Smooth muscle cell (in vitro differentiated cells): ENCODE data around the gene SYCE3. TPM values are rescaled to one million over a fixed set of nuclear protein-coding genes. Genes with fewer than 3 reads are reported as not detected.
A peak's percentile ranks its signal among the peaks of the same experiment; 100 is the strongest.

Experiments
- DNase-seq: peaks from one replicate; lab custom pipeline; 2025; ENCODE audit not compliant: unreplicated experiment; lab: John Stamatoyannopoulos, UW
- H2AFZ ChIP-seq: fragments of 200-600 bp; sonication (generic); 2 replicates; pipeline ENCODE4 v1.6.0; 2016; ENCODE audit warnings: antibody characterized with exemption, low read depth, mild to moderate bottlenecking
- H3F3A ChIP-seq: fragments of 200-600 bp; sonication (generic); 2 replicates; pipeline ENCODE4 v1.6.0; 2017; ENCODE audit warnings: antibody characterized with exemption, low read depth
- H3K27ac ChIP-seq: fragments of 200-600 bp; sonication (generic); 2 replicates; pipeline ENCODE4 v1.5.1; 2016; ENCODE audit warnings: low read depth, mild to moderate bottlenecking
- H3K27me3 ChIP-seq: fragments of 200-600 bp; sonication (generic); 2 replicates; pipeline ENCODE4 v1.6.1; 2016; ENCODE audit warnings: low read depth, mild to moderate bottlenecking
- H3K36me3 ChIP-seq: fragments of 200-600 bp; sonication (generic); 2 replicates; pipeline ENCODE4 v1.5.1; 2016; ENCODE audit warnings: low read depth
- H3K4me1 ChIP-seq: fragments of 200-600 bp; sonication (generic); 2 replicates; pipeline ENCODE4 v1.5.1; 2016; ENCODE audit warnings: low read depth
- H3K4me2 ChIP-seq: fragments of 200-600 bp; sonication (generic); 2 replicates; pipeline ENCODE4 v1.6.0; 2016; ENCODE audit warnings: mild to moderate bottlenecking
- H3K4me3 ChIP-seq: fragments of 200-600 bp; sonication (generic); 2 replicates; pipeline ENCODE4 v1.5.1; 2016; ENCODE audit warnings: mild to moderate bottlenecking
- H3K79me2 ChIP-seq: fragments of 200-600 bp; sonication (generic); 2 replicates; pipeline ENCODE4 v1.6.0; 2016; ENCODE audit warnings: low read depth, mild to moderate bottlenecking
- H3K9ac ChIP-seq: fragments of 200-600 bp; sonication (generic); 2 replicates; pipeline ENCODE4 v1.6.0; 2016; ENCODE audit warnings: low read depth
- H3K9me3 ChIP-seq: fragments of 200-600 bp; sonication (generic); replicated peaks from 2 replicates; pipeline ENCODE4 v1.5.1; 2016; ENCODE audit warnings: low read depth
- H4K20me1 ChIP-seq: fragments of 200-600 bp; sonication (generic); 2 replicates; pipeline ENCODE4 v1.6.0; 2016; ENCODE audit warnings: low read depth
- CTCF ChIP-seq: fragments of 200-600 bp; sonication (generic); IDR thresholded peaks from 2 replicates; pipeline ENCODE4 v1.5.1; 2017; ENCODE audit warnings: borderline replicate concordance, mild to moderate bottlenecking, antibody characterized with exemption; ENCODE audit not compliant: insufficient read depth, poor library complexity, severe bottlenecking
- WGBS: methylation state at CpG from one replicate; pipeline ENCODE4 v1.1.7; 2016; ENCODE audit warnings: low lambda C conversion rate; 5-methylcytosine and 5-hydroxymethylcytosine counted together
- polyA plus RNA-seq: library from polyadenylated mRNA; unstranded; fragments of >200 nt; fragmentation: Nextera tagmentation; extraction: Ambion mirVana; gene quantifications from 2 replicates; pipeline ENCODE4 v1.2.1, GENCODE V29; 2016
- total RNA-seq: library from RNA; depleted of rRNA; stranded (reverse); fragments of >200 nt; gene quantifications from 2 replicates; pipeline ENCODE4 v1.2.3, GENCODE V29; 2014

SYCE3 gene
- total and polyA plus RNA-seq, 2 experiments from 2014 or later = not detected

- H3K27ac ChIP-seq = peak overlapping the region; percentile 64
- peaks cover 6% of the 10 kb centered on the region for H3F3A ChIP-seq
- H3K36me3 ChIP-seq = no peaks in the 10 kb centered on the region
- 41% methylated on average over 19 of the region's 21 CpGs for WGBS
- H3K4me2 ChIP-seq = peak overlapping the region; percentile 95
- peaks cover 51% of the 10 kb centered on the region for H3K79me2 ChIP-seq
- H3K4me3 ChIP-seq = peak overlapping the region; percentile 99
- H3K27me3 ChIP-seq = no peaks in the 10 kb centered on the region
- peak overlapping the region; percentile 89 for H3K9ac ChIP-seq
- no peak for DNase-seq
- H3K9me3 ChIP-seq = no peaks in the 10 kb centered on the region
- peaks cover 12% of the 10 kb centered on the region for H3K4me1 ChIP-seq
- no peak for TF ChIP-seq CTCF
- H4K20me1 ChIP-seq = peaks cover 6% of the 10 kb centered on the region
- peak overlapping the region; percentile 79 for H2AFZ ChIP-seq
Observed at GRCh38 chr22:50506611-50507420, 55.9 kb downstream of the SYCE3 start.

- Histone ChIP-seq H3K36me3 (no peaks in the 10 kb centered on the region), H3K27ac (no peak overlapping the region), H3K4me1 (peaks cover 12% of the 10 kb centered on the region), H3K79me2 (peaks cover 44% of the 10 kb centered on the region), H3K4me2 (peak overlapping the region; percentile 95), H3K9me3 (no peaks in the 10 kb centered on the region), H2AFZ (no peak overlapping the region), H3F3A (peaks cover 6% of the 10 kb centered on the region), H4K20me1 (peaks cover 6% of the 10 kb centered on the region), H3K9ac (peak overlapping the region; percentile 89), H3K4me3 (peak overlapping the region; percentile 99), H3K27me3 (no peaks in the 10 kb centered on the region)
- no peak for TF ChIP-seq CTCF
- DNase-seq = no peak
- WGBS = 93% methylated on average over 41 of the region's 41 CpGs
Observed at GRCh38 chr22:50505776-50506610, 56.7 kb downstream of the SYCE3 start.

GRCh38 chr22:50505276-50505775, 57.4 kb downstream of the SYCE3 start:
- Histone ChIP-seq H3K9ac (no peak overlapping the region), H3K36me3 (no peaks in the 10 kb centered on the region), H3K4me2 (no peak overlapping the region), H4K20me1 (peaks cover 6% of the 10 kb centered on the region), H3K27me3 (no peaks in the 10 kb centered on the region), H3K4me3 (no peak overlapping the region), H2AFZ (no peak overlapping the region), H3F3A (peaks cover 6% of the 10 kb centered on the region), H3K27ac (no peak overlapping the region), H3K4me1 (peaks cover 12% of the 10 kb centered on the region), H3K9me3 (no peaks in the 10 kb centered on the region), H3K79me2 (peaks cover 37% of the 10 kb centered on the region)
- 97% methylated on average over 9 of the region's 14 CpGs for WGBS
- no peak for DNase-seq
- no peak for TF ChIP-seq CTCF
